HEK293T (cell line): ENCODE measurements around the gene AOPEP.

ENCODE experiments used
- BHLHE40 ChIP-seq: fragments of 450-650 bp; IDR thresholded peaks from 2 replicates; pipeline ENCODE4 v1.6.1; 2016; ENCODE audit warnings: mild to moderate bottlenecking, moderate library complexity, borderline replicate concordance
- FOXA1 ChIP-seq: fragments of 450-650 bp; IDR thresholded peaks from 2 replicates; pipeline ENCODE4 v1.6.1; 2016; ENCODE audit warnings: mild to moderate bottlenecking
- FOXM1 ChIP-seq: fragments of 450-650 bp; IDR thresholded peaks from 2 replicates; pipeline ENCODE4 v1.6.1; 2017; ENCODE audit warnings: mild to moderate bottlenecking, borderline replicate concordance
- L3MBTL2 ChIP-seq: fragments of 450-650 bp; conservative IDR thresholded peaks from 2 replicates; pipeline ENCODE4 v1.6.1; 2016; ENCODE audit warnings: mild to moderate bottlenecking
- TF ChIP-seq, protein P1 (sequence below): fragments of 450-650 bp; IDR thresholded peaks from 2 replicates; pipeline ENCODE4 v1.6.1; 2016

- TF ChIP-seq, protein P1, sequence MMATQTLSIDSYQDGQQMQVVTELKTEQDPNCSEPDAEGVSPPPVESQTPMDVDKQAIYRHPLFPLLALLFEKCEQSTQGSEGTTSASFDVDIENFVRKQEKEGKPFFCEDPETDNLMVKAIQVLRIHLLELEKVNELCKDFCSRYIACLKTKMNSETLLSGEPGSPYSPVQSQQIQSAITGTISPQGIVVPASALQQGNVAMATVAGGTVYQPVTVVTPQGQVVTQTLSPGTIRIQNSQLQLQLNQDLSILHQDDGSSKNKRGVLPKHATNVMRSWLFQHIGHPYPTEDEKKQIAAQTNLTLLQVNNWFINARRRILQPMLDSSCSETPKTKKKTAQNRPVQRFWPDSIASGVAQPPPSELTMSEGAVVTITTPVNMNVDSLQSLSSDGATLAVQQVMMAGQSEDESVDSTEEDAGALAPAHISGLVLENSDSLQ, result no peak
- TF ChIP-seq L3MBTL2 (no peak), FOXM1 (no peak), BHLHE40 (no peak), FOXA1 (no peak)
Observed at GRCh38 chr9:95024097-95024671, 297.7 kb downstream of the AOPEP start.
